ENCODE results near the gene RASAL2.

The RASAL2 gene

GRCh38 chr1:178477841-178478240 lies 383.9 kb downstream of the RASAL2 start:
- H3K4me3 ChIP-seq (ENCODE audit: low read depth in 1 of 2, low read length in 1 of 2): no peak overlapping the region
- no peak overlapping the region for H3K27ac ChIP-seq
- H3K4me1 ChIP-seq (ENCODE audit: control insufficient read depth in 1 of 2, insufficient read depth in 1 of 2, low read depth in 1 of 2, low read length in 1 of 2): peaks cover 0 to 14% of the 10 kb centered on the region in 2 experiments
- H3K36me3 ChIP-seq: no peaks in the 10 kb centered on the region
- H3K27me3 ChIP-seq: no peaks in the 10 kb centered on the region
- TF ChIP-seq CTCF (IDR thresholded peaks at IDR 0.05): no peak
- no peaks in the 10 kb centered on the region for H3K9me3 ChIP-seq

- H3K36me3 ChIP-seq: no peaks in the 10 kb centered on the region
- no peak overlapping the region for H3K27ac ChIP-seq
- no peaks in the 10 kb centered on the region for H3K9me3 ChIP-seq
- no peak for TF ChIP-seq CTCF (IDR thresholded peaks at IDR 0.05)
- H3K4me1 ChIP-seq (ENCODE audit: control insufficient read depth in 1 of 2, insufficient read depth in 1 of 2, low read depth in 1 of 2, low read length in 1 of 2): peaks cover 22 to 36% of the 10 kb centered on the region in 2 experiments
- no peaks in the 10 kb centered on the region for H3K27me3 ChIP-seq
- no peak overlapping the region for H3K4me3 ChIP-seq (ENCODE audit: low read depth in 1 of 2, low read length in 1 of 2)
These were observed 389.5 kb downstream of the RASAL2 start for GRCh38 chr1:178483251-178483957.

GRCh38 chr1:178484698-178485225 lies 390.9 kb downstream of the RASAL2 start:
- Histone ChIP-seq H3K9me3 (no peaks in the 10 kb centered on the region), H3K27ac (no peak overlapping the region), H3K4me3 (ENCODE audit: low read depth in 1 of 2, low read length in 1 of 2) (no peak overlapping the region), H3K36me3 (no peaks in the 10 kb centered on the region), H3K27me3 (no peaks in the 10 kb centered on the region), H3K4me1 (ENCODE audit: control insufficient read depth in 1 of 2, insufficient read depth in 1 of 2, low read depth in 1 of 2, low read length in 1 of 2) (peaks cover 22 to 36% of the 10 kb centered on the region in 2 experiments)
- TF ChIP-seq CTCF (IDR thresholded peaks at IDR 0.05): no peak

- H3K27me3 ChIP-seq: no peaks in the 10 kb centered on the region
- H3K4me3 ChIP-seq (ENCODE audit: low read depth in 1 of 2, low read length in 1 of 2): no peak overlapping the region
- H3K27ac ChIP-seq: no peak overlapping the region
- no peaks in the 10 kb centered on the region for H3K9me3 ChIP-seq
- H3K36me3 ChIP-seq: no peaks in the 10 kb centered on the region
- TF ChIP-seq CTCF (IDR thresholded peaks at IDR 0.05): no peak
- peaks cover 22 to 36% of the 10 kb centered on the region in 2 experiments for H3K4me1 ChIP-seq (ENCODE audit: control insufficient read depth in 1 of 2, insufficient read depth in 1 of 2, low read depth in 1 of 2, low read length in 1 of 2)
These were observed 391.7 kb downstream of the RASAL2 start for GRCh38 chr1:178485541-178485981.

GRCh38 chr1:178486100-178487069 lies 392.5 kb downstream of the RASAL2 start:
- peaks cover 22 to 36% of the 10 kb centered on the region in 2 experiments for H3K4me1 ChIP-seq (ENCODE audit: control insufficient read depth in 1 of 2, insufficient read depth in 1 of 2, low read depth in 1 of 2, low read length in 1 of 2)
- H3K36me3 ChIP-seq: no peaks in the 10 kb centered on the region
- no peaks in the 10 kb centered on the region for H3K27me3 ChIP-seq
- TF ChIP-seq CTCF (IDR thresholded peaks at IDR 0.05): no peak
- H3K27ac ChIP-seq: no peak overlapping the region
- no peaks in the 10 kb centered on the region for H3K9me3 ChIP-seq
- peak overlapping the region in 1 of 2 experiments; percentile 32 for H3K4me3 ChIP-seq (ENCODE audit: low read depth in 1 of 2, low read length in 1 of 2)

Measured in neutrophil (primary cell).